GM23248 (cell line): ENCODE measurements around the gene TMEM229B.

ENCODE experiments used
- EZH2 ChIP-seq: fragments of 200-600 bp; sonication (generic); IDR thresholded peaks from 2 replicates; pipeline ENCODE4 v1.6.1; 2018; ENCODE audit warnings: antibody characterized with exemption, mild to moderate bottlenecking; ENCODE audit not compliant: insufficient read depth, poor library complexity, severe bottlenecking
- EZH2phosphoT487 ChIP-seq: fragments of 200-600 bp; sonication (generic); IDR thresholded peaks from 2 replicates; pipeline ENCODE4 v1.6.1; 2018; ENCODE audit warnings: antibody characterized with exemption, moderate library complexity, mild to moderate bottlenecking, low read depth; ENCODE audit not compliant: insufficient read depth

DNA sequence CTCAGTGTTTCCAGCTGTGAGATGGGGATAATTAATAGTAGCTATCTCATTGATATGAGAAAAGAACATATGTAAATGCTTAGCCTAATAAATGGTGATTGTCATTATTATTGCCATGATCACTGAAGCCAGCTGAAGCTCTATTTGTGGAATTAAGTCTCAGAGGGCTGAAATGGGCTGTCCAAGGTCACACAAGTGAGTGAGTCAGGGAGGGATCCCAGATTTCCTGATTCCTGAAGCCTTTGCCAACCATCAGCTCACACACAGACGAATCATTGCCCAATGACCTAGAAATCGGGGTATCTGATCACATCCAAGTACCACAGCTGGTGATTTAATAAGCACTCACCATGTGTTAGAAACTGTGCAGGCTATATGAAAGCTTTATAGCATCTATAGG lies 21.6 kb upstream of the TMEM229B start:
- TF ChIP-seq EZH2 (no peak), EZH2phosphoT487 (no peak)
